GM21717 (cell line): ENCODE measurements around the gene RBMS3.
"Not testable (repeated sequence)": the region's sequence is repeated elsewhere in the genome, so short reads cannot be mapped to it uniquely, and the experiment has no call there.

Experiments used
- ATAC-seq: cut with Tn5 transposase; IDR thresholded peaks from one replicate; pipeline ENCODE4 v1.9.1; 2021; ENCODE audit warnings: mild to moderate bottlenecking, moderate library complexity; ENCODE audit not compliant: unreplicated experiment

Gene RBMS3

GRCh38 chr3:29515451-29515850 is 234.6 kb downstream of the RBMS3 start:
- peak; percentile 80 for ATAC-seq

DNA sequence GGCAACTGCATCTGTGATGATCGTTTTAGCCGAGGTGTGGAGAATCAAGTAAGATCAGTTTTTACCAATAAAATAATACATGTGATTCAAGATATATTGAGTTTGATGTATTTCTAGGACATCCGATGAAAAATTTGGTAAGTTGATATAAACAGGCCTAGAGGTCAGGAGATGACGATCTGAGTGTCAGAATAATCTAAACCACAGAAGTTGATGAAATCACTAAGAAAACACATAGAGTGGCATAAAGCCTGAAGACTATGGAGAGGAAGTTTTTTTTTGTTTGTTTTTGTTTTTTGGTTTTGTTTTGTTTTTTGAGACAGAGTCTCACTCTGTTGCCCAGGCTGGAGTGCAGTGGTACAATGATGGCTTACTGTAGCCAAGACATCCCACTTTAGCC is 235.3 kb downstream of the RBMS3 start:
- no peak for ATAC-seq

- no peak for ATAC-seq
These were observed 239.9 kb downstream of the RBMS3 start for GRCh38 chr3:29520764-29521163.

DNA sequence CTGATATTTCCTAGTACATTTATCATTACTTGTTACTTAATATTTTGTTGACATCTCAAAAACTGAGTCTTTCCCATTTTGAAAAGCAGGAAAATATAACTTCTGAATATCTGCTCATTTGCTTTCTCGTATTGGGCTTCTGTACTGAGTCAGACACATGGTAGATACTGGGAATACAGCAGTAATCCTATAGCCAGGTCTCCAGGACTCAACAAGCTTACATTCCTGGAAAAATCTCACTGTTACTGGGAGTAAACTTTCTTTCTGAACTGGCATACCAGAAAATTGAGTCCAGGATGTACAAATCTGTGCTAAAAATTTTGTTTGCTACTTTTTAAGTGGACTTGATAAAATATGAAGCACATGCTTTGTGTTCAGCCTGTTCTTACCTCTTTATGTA is 240.4 kb downstream of the RBMS3 start:
- ATAC-seq = no peak

GRCh38 chr3:29521751-29522150 is 240.9 kb downstream of the RBMS3 start:
- ATAC-seq = no peak

GRCh38 chr3:29524433-29524832 is 243.6 kb downstream of the RBMS3 start:
- not testable (repeated sequence) for ATAC-seq

DNA sequence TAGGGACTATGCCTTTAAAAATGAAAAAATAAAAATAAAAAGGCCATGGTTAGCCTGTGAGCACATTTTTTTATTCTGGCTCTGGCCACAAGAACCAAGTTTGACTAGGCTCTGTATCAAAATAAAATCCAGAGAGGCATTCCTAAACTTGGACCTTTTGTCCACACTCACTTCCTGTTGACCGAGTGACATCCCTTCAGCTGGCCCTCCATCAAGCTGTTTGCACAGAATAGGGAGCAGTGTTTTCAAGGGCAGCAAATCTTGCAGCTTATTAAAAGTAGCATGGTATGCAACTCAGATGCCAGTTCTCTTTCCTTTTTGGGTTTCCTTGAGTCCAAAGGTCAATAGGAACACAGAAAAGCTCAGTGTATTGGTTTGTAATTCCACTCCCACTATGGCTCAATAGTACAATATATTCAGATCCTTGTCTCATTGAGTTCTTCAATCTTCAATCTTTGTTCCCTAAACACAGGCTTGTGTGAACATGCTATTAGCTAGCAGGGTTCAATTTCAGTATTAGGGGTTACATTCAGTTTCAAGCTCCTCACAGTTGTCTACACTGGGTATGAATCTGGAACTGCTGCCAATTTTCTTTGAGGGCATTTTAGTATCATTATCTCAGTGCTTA is 244.5 kb downstream of the RBMS3 start:
- ATAC-seq = no peak

GRCh38 chr3:29527246-29527645 is 246.4 kb downstream of the RBMS3 start:
- ATAC-seq = no peak

GRCh38 chr3:29531644-29532043 is 250.8 kb downstream of the RBMS3 start:
- no peak for ATAC-seq

DNA sequence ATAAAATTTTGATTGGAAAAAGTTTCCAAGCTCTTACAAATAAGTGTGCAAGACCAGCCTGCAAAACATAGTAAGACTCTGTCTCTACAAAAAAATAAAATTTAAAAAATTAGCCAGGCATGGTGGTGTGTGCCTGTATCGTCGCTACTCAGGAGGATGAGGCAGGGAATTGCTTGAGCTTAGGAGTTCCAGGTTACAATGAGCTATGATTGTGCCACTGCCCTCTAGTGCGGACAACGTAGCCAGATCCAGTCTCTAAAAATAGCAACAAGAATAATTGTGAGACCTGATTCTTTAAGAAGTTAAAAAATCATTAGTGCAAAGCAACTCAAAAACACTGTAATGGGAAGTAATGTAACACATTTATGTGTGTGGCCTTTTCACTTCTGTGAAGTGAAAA is 251.6 kb downstream of the RBMS3 start:
- ATAC-seq = no peak

- ATAC-seq = no peak
These were observed 253.1 kb downstream of the RBMS3 start for GRCh38 chr3:29534006-29534405.

DNA sequence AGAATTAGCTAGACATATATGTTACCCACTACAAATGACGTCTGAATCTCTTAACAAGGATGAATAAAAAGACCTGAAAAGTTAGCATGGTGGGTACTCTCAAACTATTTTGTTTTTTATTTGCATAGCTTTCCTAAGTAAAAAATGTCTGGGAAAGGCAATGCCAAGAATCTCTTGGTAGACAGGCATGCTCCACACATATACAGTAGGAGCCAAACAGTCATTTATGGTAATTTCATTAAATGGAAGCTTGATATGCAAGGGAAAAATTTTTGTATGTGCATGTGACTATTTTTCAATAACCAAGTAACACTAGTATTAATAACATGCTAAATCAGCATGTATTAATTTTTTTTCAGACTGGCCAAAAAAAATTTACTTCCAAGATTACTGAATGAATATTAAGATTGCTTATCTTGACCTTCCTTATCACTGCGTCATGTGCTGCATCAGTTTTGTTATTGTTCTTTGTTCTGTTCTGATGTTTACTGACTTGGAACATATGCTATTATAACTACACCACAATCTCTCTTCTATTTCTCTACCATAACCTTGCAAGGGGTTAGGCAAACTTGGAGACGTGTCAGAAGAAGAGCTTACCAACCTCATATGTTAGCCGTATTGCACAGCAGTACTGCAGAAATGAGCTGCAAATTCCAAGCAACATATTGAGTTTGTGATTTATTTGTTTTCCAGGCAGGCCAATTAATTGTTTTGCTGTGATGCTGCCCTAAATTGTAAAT is 255.3 kb downstream of the RBMS3 start:
- no peak for ATAC-seq

GRCh38 chr3:29537889-29538609 is 257.2 kb downstream of the RBMS3 start:
- no peak for ATAC-seq

GRCh38 chr3:29538610-29538958 is 257.7 kb downstream of the RBMS3 start:
- ATAC-seq = no peak

- no peak for ATAC-seq
These were observed 259.7 kb downstream of the RBMS3 start for GRCh38 chr3:29540544-29540943.

DNA sequence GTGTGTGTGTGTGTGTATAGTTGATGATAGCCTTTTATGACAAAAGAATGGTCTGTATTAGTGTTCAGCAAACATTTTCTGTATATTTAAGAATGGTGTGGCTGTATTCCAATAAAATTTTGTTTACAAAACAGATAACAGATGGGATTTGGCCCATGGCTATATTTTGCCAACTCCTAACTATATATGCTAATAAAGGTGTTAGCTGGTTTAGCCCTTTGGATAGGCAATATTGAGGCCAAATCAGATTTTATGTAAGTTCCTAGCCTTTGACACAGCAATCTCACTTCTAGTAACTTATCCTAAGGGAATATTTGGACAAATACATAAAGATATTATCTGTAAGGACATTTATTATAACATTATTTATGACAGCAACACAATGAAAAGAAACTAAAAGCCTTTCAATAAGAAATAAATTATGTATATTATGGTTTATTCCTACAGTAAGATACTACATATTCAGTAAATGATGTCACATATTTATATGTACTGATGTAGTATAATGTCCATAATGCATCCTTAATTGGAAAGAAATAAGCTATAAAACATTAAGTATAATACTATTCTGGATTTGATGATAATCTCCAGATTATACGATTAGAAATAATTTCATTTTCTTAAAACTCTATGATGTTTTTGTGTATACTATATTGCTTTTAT is 264.0 kb downstream of the RBMS3 start:
- ATAC-seq = no peak

DNA sequence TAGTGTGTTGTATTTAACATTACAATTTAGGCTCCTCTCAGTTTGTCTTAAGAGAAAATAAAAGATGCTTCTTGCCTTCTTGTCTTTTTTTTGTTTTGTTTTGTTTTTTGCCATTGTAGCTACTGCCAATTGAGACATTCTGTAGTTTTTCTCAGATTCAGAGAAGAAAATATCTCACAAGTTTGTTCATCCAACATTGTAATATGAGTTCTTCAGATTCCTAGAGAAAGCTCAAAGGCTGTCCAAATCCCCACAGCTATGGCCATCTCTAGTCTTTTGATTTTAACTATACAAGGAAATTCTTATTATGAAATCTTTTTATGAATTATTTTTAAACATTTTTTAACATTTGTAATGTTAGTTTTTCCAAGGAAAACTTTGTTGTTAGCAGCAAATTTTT is 264.7 kb downstream of the RBMS3 start:
- ATAC-seq = no peak

- ATAC-seq = no peak
These were observed 271.2 kb downstream of the RBMS3 start for GRCh38 chr3:29552051-29552450.

- ATAC-seq = no peak
These were observed 273.7 kb downstream of the RBMS3 start for GRCh38 chr3:29554566-29554965.

- ATAC-seq = no peak
These were observed 274.7 kb downstream of the RBMS3 start for GRCh38 chr3:29555590-29555989.

GRCh38 chr3:29557186-29557585 is 276.3 kb downstream of the RBMS3 start:
- ATAC-seq = no peak

DNA sequence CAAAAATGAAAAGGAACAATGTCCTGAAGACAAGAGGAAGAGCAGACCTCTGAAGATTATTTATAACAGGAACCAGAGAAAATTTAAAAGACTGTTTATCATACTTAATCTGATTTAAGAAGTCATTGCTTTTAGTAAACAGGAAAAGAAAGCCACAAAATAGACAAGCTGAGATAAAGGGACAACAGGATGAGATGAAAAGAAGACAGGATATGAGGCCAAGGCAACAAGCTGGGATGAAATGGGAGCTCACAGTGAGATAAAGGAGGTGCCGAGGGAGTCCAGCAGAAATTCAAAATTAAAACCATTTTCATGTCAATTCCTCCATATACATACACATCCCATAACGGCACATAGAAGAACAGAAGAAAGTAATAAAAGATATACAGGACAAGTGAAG is 277.0 kb downstream of the RBMS3 start:
- no peak for ATAC-seq
